ENCODE results near the gene SPDEF.

DNA sequence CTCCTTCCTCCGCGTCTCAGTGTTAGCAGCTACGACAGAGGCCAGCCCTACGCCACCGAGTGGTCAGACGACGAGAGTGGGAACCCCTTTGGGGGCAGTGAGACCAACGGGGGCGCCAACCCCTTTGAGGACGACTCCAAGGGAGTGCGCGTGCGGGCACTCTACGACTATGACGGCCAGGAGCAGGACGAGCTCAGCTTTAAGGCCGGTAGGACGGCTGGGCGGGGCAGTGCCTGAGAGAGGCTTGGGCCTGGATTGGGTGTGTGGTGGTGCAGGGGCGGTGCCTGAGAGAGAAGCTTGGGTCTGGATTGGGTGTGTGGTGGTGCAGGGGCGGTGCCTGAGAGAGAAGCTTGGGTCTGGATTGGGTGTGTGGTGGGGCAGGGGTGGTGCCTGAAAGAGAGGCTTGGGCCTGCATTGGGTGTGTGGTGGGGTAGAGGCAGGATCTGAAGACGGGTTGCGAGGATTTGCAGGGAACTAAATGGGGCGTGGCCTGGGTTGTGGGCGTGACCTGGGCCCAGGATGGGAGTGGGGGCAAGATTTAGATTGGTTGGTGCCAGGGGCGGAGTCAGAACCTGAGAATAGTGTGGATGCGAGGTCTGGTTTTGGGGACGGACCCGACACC lies 24.4 kb downstream of the SPDEF start:
- TF ChIP-seq, protein P1, sequence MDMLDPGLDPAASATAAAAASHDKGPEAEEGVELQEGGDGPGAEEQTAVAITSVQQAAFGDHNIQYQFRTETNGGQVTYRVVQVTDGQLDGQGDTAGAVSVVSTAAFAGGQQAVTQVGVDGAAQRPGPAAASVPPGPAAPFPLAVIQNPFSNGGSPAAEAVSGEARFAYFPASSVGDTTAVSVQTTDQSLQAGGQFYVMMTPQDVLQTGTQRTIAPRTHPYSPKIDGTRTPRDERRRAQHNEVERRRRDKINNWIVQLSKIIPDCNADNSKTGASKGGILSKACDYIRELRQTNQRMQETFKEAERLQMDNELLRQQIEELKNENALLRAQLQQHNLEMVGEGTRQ (IDR thresholded peaks at IDR 0.05; ENCODE audit: low read depth, low read length) = no peak
- TF ChIP-seq, protein P1 (CRISPR knock-in tag; IDR thresholded peaks at IDR 0.05; ENCODE audit: borderline replicate concordance) = no peak
- TF ChIP-seq, protein P2, sequence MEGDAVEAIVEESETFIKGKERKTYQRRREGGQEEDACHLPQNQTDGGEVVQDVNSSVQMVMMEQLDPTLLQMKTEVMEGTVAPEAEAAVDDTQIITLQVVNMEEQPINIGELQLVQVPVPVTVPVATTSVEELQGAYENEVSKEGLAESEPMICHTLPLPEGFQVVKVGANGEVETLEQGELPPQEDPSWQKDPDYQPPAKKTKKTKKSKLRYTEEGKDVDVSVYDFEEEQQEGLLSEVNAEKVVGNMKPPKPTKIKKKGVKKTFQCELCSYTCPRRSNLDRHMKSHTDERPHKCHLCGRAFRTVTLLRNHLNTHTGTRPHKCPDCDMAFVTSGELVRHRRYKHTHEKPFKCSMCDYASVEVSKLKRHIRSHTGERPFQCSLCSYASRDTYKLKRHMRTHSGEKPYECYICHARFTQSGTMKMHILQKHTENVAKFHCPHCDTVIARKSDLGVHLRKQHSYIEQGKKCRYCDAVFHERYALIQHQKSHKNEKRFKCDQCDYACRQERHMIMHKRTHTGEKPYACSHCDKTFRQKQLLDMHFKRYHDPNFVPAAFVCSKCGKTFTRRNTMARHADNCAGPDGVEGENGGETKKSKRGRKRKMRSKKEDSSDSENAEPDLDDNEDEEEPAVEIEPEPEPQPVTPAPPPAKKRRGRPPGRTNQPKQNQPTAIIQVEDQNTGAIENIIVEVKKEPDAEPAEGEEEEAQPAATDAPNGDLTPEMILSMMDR (CRISPR knock-in tag; IDR thresholded peaks at IDR 0.05) = no peak
- TF ChIP-seq TBP (CRISPR knock-in tag; IDR thresholded peaks at IDR 0.05) (no peak), AHR (CRISPR knock-in tag; IDR thresholded peaks at IDR 0.05) (no peak), MXI1 (IDR thresholded peaks at IDR 0.05; ENCODE audit: borderline replicate concordance, low read depth, low read length) (no peak)
- TF ChIP-seq, protein P3, sequence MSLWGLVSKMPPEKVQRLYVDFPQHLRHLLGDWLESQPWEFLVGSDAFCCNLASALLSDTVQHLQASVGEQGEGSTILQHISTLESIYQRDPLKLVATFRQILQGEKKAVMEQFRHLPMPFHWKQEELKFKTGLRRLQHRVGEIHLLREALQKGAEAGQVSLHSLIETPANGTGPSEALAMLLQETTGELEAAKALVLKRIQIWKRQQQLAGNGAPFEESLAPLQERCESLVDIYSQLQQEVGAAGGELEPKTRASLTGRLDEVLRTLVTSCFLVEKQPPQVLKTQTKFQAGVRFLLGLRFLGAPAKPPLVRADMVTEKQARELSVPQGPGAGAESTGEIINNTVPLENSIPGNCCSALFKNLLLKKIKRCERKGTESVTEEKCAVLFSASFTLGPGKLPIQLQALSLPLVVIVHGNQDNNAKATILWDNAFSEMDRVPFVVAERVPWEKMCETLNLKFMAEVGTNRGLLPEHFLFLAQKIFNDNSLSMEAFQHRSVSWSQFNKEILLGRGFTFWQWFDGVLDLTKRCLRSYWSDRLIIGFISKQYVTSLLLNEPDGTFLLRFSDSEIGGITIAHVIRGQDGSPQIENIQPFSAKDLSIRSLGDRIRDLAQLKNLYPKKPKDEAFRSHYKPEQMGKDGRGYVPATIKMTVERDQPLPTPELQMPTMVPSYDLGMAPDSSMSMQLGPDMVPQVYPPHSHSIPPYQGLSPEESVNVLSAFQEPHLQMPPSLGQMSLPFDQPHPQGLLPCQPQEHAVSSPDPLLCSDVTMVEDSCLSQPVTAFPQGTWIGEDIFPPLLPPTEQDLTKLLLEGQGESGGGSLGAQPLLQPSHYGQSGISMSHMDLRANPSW (CRISPR knock-in tag; IDR thresholded peaks at IDR 0.05; ENCODE audit: borderline replicate concordance) = no peak

Data from HepG2 (cell line).